ENCODE data around the gene MAP2K2.
"Not testable (repeated sequence)": the region's sequence is repeated elsewhere in the genome, so short reads cannot be mapped to it uniquely, and the experiment has no call there.

The MAP2K2 gene

DNA sequence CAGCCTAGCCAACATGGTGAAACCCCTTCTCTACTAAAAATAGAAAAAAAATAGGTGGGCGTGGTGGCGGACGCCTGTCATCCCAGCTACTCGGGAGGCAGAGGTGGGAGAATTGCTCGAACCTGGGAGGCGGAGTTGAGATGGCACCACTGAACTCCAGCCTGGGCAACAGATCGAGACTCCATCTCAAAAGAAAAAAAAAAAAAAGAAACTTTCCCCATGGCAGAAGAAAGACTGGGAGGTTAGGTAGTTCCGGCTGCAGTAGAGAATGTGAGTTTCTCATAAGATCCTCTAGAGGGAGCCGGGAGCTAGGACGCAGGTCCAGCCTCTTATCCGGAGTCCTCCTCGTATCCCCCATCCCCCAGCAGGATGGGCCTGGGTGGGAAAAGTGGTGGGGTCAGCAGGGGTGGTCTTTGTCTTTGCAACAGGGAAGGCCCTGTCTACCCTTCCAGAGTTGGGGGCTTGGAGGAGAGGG is 16.4 kb upstream of the MAP2K2 start:
- Histone ChIP-seq H3K9ac (ENCODE audit: low read length) (peak overlapping the region; percentile 50), H3K4me2 (ENCODE audit: low read length) (peak overlapping the region; percentile 93), H3K4me3 (ENCODE audit: low read length) (peak overlapping the region; percentile 79), H3K27ac (ENCODE audit: low read length) (no peak overlapping the region), H3K36me3 (replicated peaks; ENCODE audit: low read depth, low read length) (no peaks in the 10 kb centered on the region), H3K4me1 (ENCODE audit: low read length) (peaks cover 15% of the 10 kb centered on the region), H2AFZ (ENCODE audit: low read depth, low read length) (peak overlapping the region; percentile 85), H4K20me1 (ENCODE audit: insufficient read depth, low read length) (no peaks in the 10 kb centered on the region), H3K79me2 (ENCODE audit: low read length) (no peaks in the 10 kb centered on the region), H3K27me3 (ENCODE audit: low read depth, low read length) (peaks cover 9% of the 10 kb centered on the region), H3K9me3 (ENCODE audit: insufficient read depth, low read length) (no peaks in the 10 kb centered on the region)
- TF ChIP-seq, protein P1, sequence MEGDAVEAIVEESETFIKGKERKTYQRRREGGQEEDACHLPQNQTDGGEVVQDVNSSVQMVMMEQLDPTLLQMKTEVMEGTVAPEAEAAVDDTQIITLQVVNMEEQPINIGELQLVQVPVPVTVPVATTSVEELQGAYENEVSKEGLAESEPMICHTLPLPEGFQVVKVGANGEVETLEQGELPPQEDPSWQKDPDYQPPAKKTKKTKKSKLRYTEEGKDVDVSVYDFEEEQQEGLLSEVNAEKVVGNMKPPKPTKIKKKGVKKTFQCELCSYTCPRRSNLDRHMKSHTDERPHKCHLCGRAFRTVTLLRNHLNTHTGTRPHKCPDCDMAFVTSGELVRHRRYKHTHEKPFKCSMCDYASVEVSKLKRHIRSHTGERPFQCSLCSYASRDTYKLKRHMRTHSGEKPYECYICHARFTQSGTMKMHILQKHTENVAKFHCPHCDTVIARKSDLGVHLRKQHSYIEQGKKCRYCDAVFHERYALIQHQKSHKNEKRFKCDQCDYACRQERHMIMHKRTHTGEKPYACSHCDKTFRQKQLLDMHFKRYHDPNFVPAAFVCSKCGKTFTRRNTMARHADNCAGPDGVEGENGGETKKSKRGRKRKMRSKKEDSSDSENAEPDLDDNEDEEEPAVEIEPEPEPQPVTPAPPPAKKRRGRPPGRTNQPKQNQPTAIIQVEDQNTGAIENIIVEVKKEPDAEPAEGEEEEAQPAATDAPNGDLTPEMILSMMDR (IDR thresholded peaks at IDR 0.05; ENCODE audit: low read depth, low read length): peak; percentile 67
- no peak for TF ChIP-seq EZH2phosphoT487 (IDR thresholded peaks at IDR 0.05; ENCODE audit: low read depth)

DNA sequence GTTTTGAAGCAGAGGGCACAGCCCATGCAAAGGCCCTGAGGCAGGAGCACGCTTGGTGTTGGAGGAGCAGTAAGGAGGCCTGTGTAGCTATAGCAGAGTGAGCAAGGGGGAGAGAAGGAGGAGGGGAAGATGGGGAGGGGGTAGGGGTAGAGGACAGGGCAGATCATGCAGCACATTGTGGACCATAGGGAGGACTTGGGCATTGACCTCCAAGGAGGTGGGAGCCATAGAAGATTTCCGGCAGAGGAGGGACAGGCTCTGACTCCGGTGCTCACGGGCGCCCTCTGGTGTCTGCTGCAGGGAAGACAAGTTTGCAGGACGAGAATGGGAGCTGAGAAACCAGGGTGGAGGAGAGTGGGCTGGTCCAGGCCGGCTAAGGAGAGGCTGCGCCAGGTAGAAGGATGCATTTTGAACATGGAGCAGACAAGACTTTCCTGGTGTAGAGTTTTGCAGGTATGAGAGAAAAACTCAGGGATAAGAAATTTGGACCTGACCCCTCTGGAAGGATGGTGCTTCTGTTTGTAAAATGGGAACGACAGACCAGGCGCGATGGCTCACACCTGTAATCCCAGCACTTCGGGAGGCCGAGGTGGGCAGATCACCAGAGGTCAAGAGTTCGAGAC is 15.8 kb upstream of the MAP2K2 start:
- no peaks in the 10 kb centered on the region for H3K9me3 ChIP-seq (ENCODE audit: insufficient read depth, low read length)
- no peak overlapping the region for H3K9ac ChIP-seq (ENCODE audit: low read length)
- H4K20me1 ChIP-seq (ENCODE audit: insufficient read depth, low read length): no peaks in the 10 kb centered on the region
- H3K79me2 ChIP-seq (ENCODE audit: low read length): no peaks in the 10 kb centered on the region
- H3K4me2 ChIP-seq (ENCODE audit: low read length): peak overlapping the region; percentile 93; the same call in 1 of the 2 replicates
- peaks cover 8% of the 10 kb centered on the region for H3K27me3 ChIP-seq (ENCODE audit: low read depth, low read length)
- no peak overlapping the region for H3K4me3 ChIP-seq (ENCODE audit: low read length)
- TF ChIP-seq, protein P1 (IDR thresholded peaks at IDR 0.05; ENCODE audit: low read depth, low read length): peak; percentile 88
- no peak for TF ChIP-seq EZH2phosphoT487 (IDR thresholded peaks at IDR 0.05; ENCODE audit: low read depth)
- no peak overlapping the region for H2AFZ ChIP-seq (ENCODE audit: low read depth, low read length)
- peaks cover 15% of the 10 kb centered on the region for H3K4me1 ChIP-seq (ENCODE audit: low read length)
- no peak overlapping the region for H3K27ac ChIP-seq (ENCODE audit: low read length)
- H3K36me3 ChIP-seq (replicated peaks; ENCODE audit: low read depth, low read length): no peaks in the 10 kb centered on the region

DNA sequence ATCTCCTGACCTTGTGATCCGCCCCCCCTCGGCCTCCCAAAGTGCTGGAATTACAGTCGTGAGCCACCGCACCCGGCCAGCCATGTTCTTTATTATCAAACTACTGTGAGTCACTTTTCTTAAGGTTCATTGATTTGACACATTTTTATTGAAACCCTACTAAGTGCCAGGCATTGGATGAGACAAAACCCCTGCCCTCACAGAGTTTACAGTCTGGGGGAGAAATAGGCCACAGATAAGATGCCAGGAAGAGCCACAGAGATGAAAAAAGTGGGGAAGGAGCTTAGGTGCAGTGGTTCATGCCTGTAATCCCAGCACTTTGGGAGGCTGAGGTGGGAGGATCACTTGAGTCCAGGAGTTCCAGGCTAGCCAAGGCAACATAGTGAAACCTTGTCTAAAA is 14.5 kb upstream of the MAP2K2 start:
- Histone ChIP-seq H3K27ac (ENCODE audit: low read length) (no peak overlapping the region), H3K9ac (ENCODE audit: low read length) (no peak overlapping the region), H3K4me3 (ENCODE audit: low read length) (no peak overlapping the region)

DNA sequence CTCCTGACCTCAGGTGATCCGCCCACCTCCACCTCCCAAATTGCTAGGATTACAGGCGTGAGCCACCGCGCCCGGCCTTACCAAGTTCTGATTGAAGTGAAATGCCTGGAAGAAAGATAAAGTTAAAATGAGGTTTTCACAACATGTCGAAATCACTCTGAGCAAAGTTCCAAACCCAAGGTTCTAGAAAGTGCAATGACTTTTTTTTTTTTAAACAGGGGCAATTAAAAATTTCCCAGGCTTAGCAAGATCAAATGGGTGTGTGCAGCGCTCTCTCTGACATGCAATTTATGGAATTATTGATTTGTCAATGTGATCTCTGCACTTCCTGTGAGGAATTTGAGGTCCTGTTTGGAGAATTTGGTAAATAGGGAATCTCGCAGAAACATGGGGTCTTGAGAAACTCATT is 12.8 kb upstream of the MAP2K2 start:
- Histone ChIP-seq H3K9ac (ENCODE audit: low read length) (no peak overlapping the region), H3K4me2 (ENCODE audit: low read length) (no peak overlapping the region), H3K4me1 (ENCODE audit: low read length) (peaks cover 15% of the 10 kb centered on the region), H3K79me2 (ENCODE audit: low read length) (no peaks in the 10 kb centered on the region), H3K4me3 (ENCODE audit: low read length) (no peak overlapping the region), H3K27ac (ENCODE audit: low read length) (no peak overlapping the region), H4K20me1 (ENCODE audit: insufficient read depth, low read length) (no peaks in the 10 kb centered on the region), H3K27me3 (ENCODE audit: low read depth, low read length) (peaks cover 4% of the 10 kb centered on the region; the same call in 1 of the 2 replicates), H2AFZ (ENCODE audit: low read depth, low read length) (no peak overlapping the region), H3K9me3 (ENCODE audit: insufficient read depth, low read length) (no peaks in the 10 kb centered on the region), H3K36me3 (replicated peaks; ENCODE audit: low read depth, low read length) (no peaks in the 10 kb centered on the region)
- no peak for TF ChIP-seq EZH2phosphoT487 (IDR thresholded peaks at IDR 0.05; ENCODE audit: low read depth)
- TF ChIP-seq, protein P1 (IDR thresholded peaks at IDR 0.05; ENCODE audit: low read depth, low read length): no peak

More for the DNA sequence above, 14.5 kb upstream of the MAP2K2 start:
- Histone ChIP-seq H3K36me3 (replicated peaks; ENCODE audit: low read depth, low read length) (no peaks in the 10 kb centered on the region), H3K4me2 (ENCODE audit: low read length) (no peak overlapping the region), H2AFZ (ENCODE audit: low read depth, low read length) (peak overlapping the region; percentile 58), H4K20me1 (ENCODE audit: insufficient read depth, low read length) (no peaks in the 10 kb centered on the region), H3K79me2 (ENCODE audit: low read length) (no peaks in the 10 kb centered on the region), H3K27me3 (ENCODE audit: low read depth, low read length) (peaks cover 4% of the 10 kb centered on the region; the same call in 1 of the 2 replicates), H3K4me1 (ENCODE audit: low read length) (peaks cover 15% of the 10 kb centered on the region), H3K9me3 (ENCODE audit: insufficient read depth, low read length) (no peaks in the 10 kb centered on the region)
- no peak for TF ChIP-seq EZH2phosphoT487 (IDR thresholded peaks at IDR 0.05; ENCODE audit: low read depth)
- TF ChIP-seq, protein P1 (IDR thresholded peaks at IDR 0.05; ENCODE audit: low read depth, low read length): no peak

DNA sequence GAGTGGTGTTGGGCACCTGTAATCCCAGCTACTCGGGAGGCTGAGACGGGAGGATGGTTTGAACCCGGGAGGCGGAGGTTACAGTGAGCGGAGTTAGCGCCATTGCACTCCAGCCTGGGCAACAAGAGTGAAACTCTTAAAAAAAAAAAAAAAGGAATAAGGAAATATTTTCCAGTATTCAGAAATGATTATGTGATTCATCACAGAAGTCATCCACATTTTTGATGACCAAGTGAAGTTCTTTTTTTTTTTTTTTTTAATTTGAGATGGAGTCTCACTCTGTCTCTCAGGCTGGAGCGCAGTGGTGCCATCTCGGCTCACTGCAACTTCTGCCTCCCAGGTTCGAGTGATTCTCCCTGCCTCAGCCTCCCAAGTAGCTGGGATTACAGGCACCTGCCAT is 11.5 kb upstream of the MAP2K2 start:
- H3K36me3 ChIP-seq (replicated peaks; ENCODE audit: low read depth, low read length); H3K27ac ChIP-seq (ENCODE audit: low read length); H3K9ac ChIP-seq (ENCODE audit: low read length); H3K4me3 ChIP-seq (ENCODE audit: low read length); H3K4me2 ChIP-seq (ENCODE audit: low read length); H3K79me2 ChIP-seq (ENCODE audit: low read length); H2AFZ ChIP-seq (ENCODE audit: low read depth, low read length); H4K20me1 ChIP-seq (ENCODE audit: insufficient read depth, low read length); H3K9me3 ChIP-seq (ENCODE audit: insufficient read depth, low read length): not testable (repeated sequence)
- peaks cover 11% of the 10 kb centered on the region for H3K4me1 ChIP-seq (ENCODE audit: low read length)
- peaks cover 12% of the 10 kb centered on the region for H3K27me3 ChIP-seq (ENCODE audit: low read depth, low read length)

Measured in OCI-LY3 (cell line).